DND-41 (cell line): ENCODE data around the gene GPC5.

Source experiments
- ATAC-seq: fragments of 200-7000 bp; cut with Tn5 transposase; 3 replicates; pipeline ENCODE4 v1.9.1; 2021; ENCODE audit warnings: low read depth; ENCODE audit not compliant: insufficient read depth
- DNase-seq: peaks from one replicate; pipeline ENCODE4 v3.0.0-alpha.2; 2020
- H2AFZ ChIP-seq: 2 replicates; pipeline ENCODE4 v1.6.0; 2012; ENCODE audit warnings: low read depth, low read length
- H3K27ac ChIP-seq: 2 replicates; pipeline ENCODE4 v1.5.1; 2012; ENCODE audit warnings: low read length, inconsistent platforms
- H3K27me3 ChIP-seq: fragments of 200-600 bp; sonication (generic); 2 replicates; pipeline ENCODE4 v1.6.0; 2012; ENCODE audit warnings: low read length, mild to moderate bottlenecking, inconsistent platforms; ENCODE audit not compliant: insufficient read depth, poor library complexity
- H3K36me3 ChIP-seq: 2 replicates; pipeline ENCODE4 v1.5.1; 2012; ENCODE audit warnings: low read length, inconsistent platforms; ENCODE audit not compliant: insufficient read depth
- H3K4me1 ChIP-seq: 2 replicates; pipeline ENCODE4 v1.5.1; 2012; ENCODE audit warnings: mild to moderate bottlenecking, low read length; ENCODE audit not compliant: insufficient read depth
- H3K4me2 ChIP-seq: 2 replicates; pipeline ENCODE4 v1.6.0; 2012; ENCODE audit warnings: mild to moderate bottlenecking, moderate library complexity, low read length, inconsistent platforms; ENCODE audit not compliant: insufficient read depth
- H3K4me3 ChIP-seq, 2 experiments: fragments of 200-600 bp in 1 of 2; shearing (Covaris generic) in 1 of 2; 2 replicates each; pipeline ENCODE4 v1.5.1; 2012 to 2016; ENCODE audit warnings: inconsistent platforms in 2 of 2, low read length in 2 of 2, mild to moderate bottlenecking in 2 of 2, low read depth in 1 of 2, moderate library complexity in 1 of 2
- H3K79me2 ChIP-seq: 2 replicates; pipeline ENCODE4 v1.6.0; 2012; ENCODE audit warnings: low read length, inconsistent platforms; ENCODE audit not compliant: insufficient read depth
- H3K9ac ChIP-seq: 2 replicates; pipeline ENCODE4 v1.6.0; 2012; ENCODE audit warnings: low read depth, mild to moderate bottlenecking, inconsistent platforms, low read length, moderate library complexity
- H3K9me3 ChIP-seq: 2 replicates; pipeline ENCODE4 v1.5.1; 2012; ENCODE audit warnings: low read length, moderate library complexity, mild to moderate bottlenecking, inconsistent platforms; ENCODE audit not compliant: insufficient read depth, severe bottlenecking
- H4K20me1 ChIP-seq: 2 replicates; pipeline ENCODE4 v1.6.0; 2012; ENCODE audit warnings: low read length; ENCODE audit not compliant: insufficient read depth
- CTCF ChIP-seq: IDR thresholded peaks from 2 replicates; pipeline ENCODE4 v1.5.1; 2012; ENCODE audit warnings: borderline replicate concordance, low read length, moderate library complexity, mild to moderate bottlenecking; ENCODE audit not compliant: poor library complexity, severe bottlenecking; ENCODE audit errors: extremely low read depth
- EZH2 ChIP-seq: IDR thresholded peaks from 3 replicates; pipeline ENCODE4 v1.6.1; 2012; ENCODE audit warnings: borderline replicate concordance, low read depth, mild to moderate bottlenecking, moderate library complexity, low read length, inconsistent platforms; ENCODE audit not compliant: severe bottlenecking

The GPC5 gene

DNA sequence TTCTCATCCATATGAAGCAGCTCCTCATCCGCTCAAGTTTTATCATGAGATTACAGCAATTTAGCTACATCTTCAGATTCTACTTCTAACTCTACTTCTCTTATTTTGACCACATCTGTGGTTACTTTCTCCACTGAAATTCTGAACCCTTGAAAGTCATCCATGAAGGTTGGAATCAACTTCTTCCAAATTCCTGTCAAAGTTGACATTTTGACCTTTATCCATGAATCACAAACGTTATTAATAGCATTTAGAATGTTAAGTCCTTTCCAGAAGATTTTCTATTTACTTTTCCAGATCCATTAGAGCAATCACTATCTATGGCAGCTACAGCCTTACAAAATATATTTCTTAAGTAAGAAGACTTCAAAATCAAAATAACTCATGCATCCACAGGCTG lies 1406.5 kb downstream of the GPC5 start:
- Histone ChIP-seq H3K4me1 (peaks cover 14% of the 10 kb centered on the region), H3K4me3 (no peak overlapping the region), H2AFZ (no peak overlapping the region), H3K9me3 (peaks cover 3% of the 10 kb centered on the region), H4K20me1 (no peaks in the 10 kb centered on the region), H3K36me3 (no peaks in the 10 kb centered on the region), H3K9ac (no peak overlapping the region), H3K27ac (no peak overlapping the region), H3K4me2 (no peak overlapping the region), H3K79me2 (no peaks in the 10 kb centered on the region), H3K27me3 (no peaks in the 10 kb centered on the region)
- ATAC-seq (no peak), DNase-seq (no peak)
- TF ChIP-seq EZH2 = no peak

- Histone ChIP-seq H3K27me3 (no peaks in the 10 kb centered on the region), H3K36me3 (no peaks in the 10 kb centered on the region), H3K9me3 (peaks cover 3% of the 10 kb centered on the region), H2AFZ (peak overlapping the region; percentile 82), H3K4me2 (peak overlapping the region; percentile 63), H3K79me2 (no peaks in the 10 kb centered on the region), H3K4me1 (peaks cover 14% of the 10 kb centered on the region), H3K9ac (peak overlapping the region; percentile 49), H3K27ac (peak overlapping the region; percentile 71), H3K4me3 (peak overlapping the region; percentile 4 to 47; a peak in 3 of 4 replicates), H4K20me1 (no peaks in the 10 kb centered on the region)
- TF ChIP-seq CTCF (no peak), EZH2 (no peak)
- ATAC-seq = peak; percentile 51
- no peak for DNase-seq
These were observed 1407.3 kb downstream of the GPC5 start for GRCh38 chr13:92805766-92806165.

DNA sequence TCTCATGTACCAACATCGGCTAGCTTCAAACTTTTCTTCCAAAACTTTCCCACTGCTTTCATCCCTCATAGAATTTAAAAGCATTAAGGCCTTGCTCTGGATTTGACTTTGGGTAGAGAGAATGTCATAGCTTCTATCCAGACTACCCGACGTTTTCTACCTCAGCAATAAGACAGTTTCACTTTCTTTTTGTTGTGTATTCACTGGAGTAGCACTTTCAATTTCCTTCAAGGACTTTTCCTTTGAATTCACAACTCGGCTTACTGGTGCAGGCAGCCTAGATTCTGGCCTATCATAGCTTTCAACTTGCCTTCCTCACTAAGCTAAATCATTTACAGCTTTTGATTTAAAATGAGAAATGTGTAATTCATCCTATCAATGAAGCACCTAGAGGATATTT lies 1407.8 kb downstream of the GPC5 start:
- Histone ChIP-seq H3K4me1 (peaks cover 14% of the 10 kb centered on the region), H3K36me3 (no peaks in the 10 kb centered on the region), H2AFZ (peak overlapping the region; percentile 82), H3K9ac (peak overlapping the region; percentile 49), H4K20me1 (no peaks in the 10 kb centered on the region), H3K27ac (peak overlapping the region; percentile 71), H3K4me2 (peak overlapping the region; percentile 63), H3K9me3 (peaks cover 3% of the 10 kb centered on the region), H3K79me2 (no peaks in the 10 kb centered on the region), H3K4me3 (peak overlapping the region; percentile 4 to 47; a peak in 3 of 4 replicates), H3K27me3 (no peaks in the 10 kb centered on the region)
- DNase-seq (peak; percentile 39), ATAC-seq (peak; percentile 96)
- TF ChIP-seq CTCF = no peak
- TF ChIP-seq EZH2 = no peak

GRCh38 chr13:92807353-92807752 lies 1408.9 kb downstream of the GPC5 start:
- DNase-seq (no peak), ATAC-seq (no peak)
- H3K4me2 ChIP-seq = no peak overlapping the region

More at GRCh38 chr13:92807353-92807752, 1408.9 kb downstream of the GPC5 start:
- Histone ChIP-seq H4K20me1 (no peaks in the 10 kb centered on the region), H3K9ac (no peak overlapping the region), H3K4me1 (peaks cover 14% of the 10 kb centered on the region), H3K4me3 (no peak overlapping the region), H3K79me2 (no peaks in the 10 kb centered on the region), H2AFZ (peak overlapping the region; percentile 18; the same call in 1 of the 2 replicates), H3K27ac (no peak overlapping the region), H3K27me3 (no peaks in the 10 kb centered on the region), H3K36me3 (no peaks in the 10 kb centered on the region), H3K9me3 (peaks cover 3% of the 10 kb centered on the region)
- no peak for TF ChIP-seq CTCF
- no peak for TF ChIP-seq EZH2
